Activated CD4-positive, alpha-beta T cell treated with anti-CD3 and anti-CD28 coated beads for 1 hour (primary cell): ENCODE results near the gene ASB10.

Experiments
- DNase-seq: peaks from one replicate; pipeline ENCODE4 v3.0.0-alpha.2; 2020

Gene ASB10

DNA sequence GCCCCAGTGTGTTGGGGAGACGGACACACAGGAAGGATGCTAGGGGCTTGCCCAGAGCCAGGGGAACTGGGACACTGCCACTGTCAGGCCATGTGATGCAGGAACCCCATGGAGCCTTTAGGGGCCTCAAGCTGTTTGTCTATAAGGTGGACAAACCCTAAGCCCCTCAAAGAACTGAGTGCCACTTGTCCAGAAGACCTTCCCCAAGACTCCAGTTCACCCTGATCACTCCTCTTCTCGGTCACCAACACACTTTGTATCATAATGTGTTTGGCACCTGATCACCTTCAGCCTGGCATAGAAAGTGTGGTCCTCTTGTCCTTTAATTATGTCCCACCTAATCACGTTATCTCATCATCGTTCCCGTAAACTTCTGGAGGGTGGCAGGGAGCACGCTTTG, 22.5 kb upstream of the ASB10 start:
- DNase-seq = no peak

DNA sequence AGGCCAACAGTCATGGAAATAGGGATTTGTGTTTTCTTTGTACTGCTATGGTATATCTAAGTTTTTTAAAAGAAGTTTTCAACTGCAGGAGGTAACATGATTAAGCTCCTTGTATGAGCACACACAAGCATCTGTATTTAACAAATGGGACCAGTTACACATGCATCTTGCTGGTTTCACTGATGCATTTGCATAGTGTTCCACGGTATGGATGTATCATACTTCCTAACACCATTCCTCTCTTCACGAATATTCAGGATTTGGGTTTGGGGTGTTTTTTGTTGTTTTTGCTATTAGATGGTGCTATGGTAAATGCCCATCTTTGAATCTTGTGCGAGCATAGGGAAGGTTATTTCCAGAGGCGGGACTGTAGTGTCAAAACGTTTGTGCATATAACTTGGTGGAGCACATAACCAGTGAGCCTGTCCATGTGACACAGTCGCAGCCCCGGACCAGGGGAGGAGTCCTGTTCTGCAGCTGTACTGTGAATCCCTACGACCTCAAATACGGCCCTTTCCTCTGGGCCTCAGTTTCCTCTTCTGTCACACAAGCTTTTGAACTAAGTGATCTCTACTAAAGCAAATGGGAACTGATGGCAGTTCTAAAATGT, 21.3 kb upstream of the ASB10 start:
- no peak for DNase-seq

DNA sequence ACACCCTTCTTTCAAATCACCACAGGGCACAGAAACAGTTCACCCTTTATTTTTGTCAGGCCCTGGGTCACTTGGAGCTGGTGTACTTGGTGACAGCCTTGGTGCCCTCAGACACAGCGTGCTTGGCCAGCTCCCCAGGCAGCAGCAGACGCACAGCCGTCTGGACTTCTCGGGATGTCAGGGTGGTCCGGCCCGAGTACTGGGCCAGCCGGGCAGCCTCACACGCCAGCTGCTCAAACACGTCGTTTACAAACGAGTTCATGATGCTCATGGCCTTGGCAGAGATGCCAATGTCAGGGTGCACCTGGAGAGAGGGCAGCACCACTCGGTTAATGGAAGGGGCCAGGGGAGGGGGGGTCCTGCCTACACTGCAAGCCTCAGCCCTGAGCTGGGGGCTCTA, 20.8 kb upstream of the ASB10 start:
- no peak for DNase-seq

DNA sequence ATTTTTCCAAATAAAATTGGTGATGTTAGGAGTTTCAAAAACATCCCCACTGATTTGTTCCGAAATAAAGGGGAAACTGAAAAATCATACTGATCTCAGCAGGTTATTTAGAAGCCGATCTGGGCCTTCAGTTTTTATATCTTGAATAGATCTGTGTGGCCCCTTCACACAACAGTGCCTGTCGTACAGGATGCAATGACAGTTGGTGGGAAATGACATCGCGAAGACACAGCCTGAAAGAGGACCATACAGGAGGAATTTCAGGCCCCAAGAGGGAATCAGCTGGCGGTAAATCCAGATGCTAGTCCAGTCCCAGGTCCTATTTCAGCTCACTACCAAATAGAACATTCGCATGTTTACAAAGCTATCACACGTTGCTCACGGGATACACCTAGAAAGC, 20.3 kb upstream of the ASB10 start:
- DNase-seq = no peak

DNA sequence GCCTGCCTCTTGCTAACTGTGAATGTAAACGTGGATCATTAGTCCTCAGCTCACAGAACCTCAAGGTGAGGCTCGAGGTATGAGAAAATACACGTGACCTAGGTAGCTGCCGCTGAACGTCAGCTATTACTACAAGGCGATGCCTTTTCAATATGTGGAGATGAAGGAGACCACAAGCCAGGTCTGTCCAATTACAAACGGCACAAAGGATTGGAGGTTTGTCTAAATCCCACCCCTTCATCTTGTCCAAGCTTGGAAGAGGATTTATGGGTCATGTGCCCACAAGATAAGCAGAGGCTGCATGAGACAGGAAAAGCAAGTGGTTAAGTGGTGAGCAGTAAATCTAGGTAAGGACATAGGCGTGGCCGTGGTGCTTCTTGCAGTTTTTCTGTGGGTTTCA, 19.9 kb upstream of the ASB10 start:
- no peak for DNase-seq

DNA sequence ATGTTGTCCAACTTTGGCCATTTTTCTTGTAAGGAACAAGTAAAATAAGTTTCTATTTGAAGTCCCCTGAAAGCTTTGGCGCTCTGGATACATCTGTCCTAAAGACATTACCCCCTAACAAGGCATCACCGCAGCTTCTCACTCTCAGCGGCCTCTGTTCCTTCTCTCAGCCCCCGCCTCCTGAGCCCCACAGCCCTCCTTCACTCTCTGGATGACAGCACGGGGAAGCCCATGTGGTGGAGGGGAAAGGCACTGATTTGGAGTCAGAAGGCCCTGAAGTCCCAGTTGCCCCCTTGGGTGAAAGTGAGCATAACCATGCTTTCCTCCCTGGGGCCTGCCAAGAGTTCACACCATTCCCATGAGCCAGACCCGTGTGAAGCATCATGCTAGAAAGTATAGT, 18.7 kb upstream of the ASB10 start:
- DNase-seq = no peak

DNA sequence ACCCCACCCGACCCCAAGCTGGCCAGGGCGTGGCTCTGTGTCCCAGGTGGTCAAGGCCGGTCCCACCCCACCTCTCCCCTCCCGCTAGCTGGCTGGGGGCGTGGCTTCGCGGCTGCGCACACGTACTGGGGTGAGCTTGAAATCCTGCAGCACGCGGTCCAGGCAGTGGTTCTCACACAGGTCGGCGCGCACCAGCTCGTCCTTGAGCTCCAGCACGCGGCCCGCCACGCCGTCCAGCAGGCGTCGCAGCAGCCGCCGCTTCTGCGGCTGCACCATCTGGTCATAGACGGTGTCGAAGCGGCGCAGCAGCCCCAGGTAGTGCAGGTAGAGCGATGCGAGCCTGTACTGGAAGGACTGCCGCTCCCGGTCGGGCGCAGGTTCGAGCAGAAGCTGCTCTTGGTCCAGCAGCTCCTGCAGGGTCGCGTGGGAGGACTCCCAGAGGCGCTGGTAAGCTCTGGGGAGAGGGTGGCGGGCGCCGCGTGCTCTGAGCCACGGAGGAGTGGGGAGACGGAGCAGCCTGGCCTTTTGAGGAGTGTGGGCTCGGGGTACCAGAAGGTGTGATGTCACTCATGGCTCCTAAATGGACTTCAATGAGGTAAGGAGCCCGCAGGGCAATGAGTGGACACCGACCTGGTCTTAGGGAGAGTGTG, 17.5 kb upstream of the ASB10 start:
- no peak for DNase-seq

DNA sequence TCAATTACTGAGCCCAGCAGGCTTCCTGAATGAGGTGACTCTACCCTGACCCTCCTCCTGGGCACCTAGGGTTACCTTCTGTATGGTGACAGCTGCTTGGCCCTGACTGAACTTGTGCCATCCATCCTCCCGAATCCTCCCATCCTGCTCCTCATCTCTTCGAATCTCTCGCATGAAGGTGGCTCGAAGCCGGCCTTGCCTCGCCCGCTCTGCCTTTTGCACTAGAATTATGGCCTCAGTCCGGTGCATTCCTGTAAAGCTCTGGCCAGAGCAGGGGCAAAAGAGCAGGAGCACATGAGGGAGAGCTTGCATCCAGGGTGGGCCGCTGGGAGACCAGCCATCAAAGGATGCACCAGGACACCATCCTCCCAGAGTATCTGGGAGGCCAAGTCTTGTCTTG, 15.8 kb upstream of the ASB10 start:
- no peak for DNase-seq

DNA sequence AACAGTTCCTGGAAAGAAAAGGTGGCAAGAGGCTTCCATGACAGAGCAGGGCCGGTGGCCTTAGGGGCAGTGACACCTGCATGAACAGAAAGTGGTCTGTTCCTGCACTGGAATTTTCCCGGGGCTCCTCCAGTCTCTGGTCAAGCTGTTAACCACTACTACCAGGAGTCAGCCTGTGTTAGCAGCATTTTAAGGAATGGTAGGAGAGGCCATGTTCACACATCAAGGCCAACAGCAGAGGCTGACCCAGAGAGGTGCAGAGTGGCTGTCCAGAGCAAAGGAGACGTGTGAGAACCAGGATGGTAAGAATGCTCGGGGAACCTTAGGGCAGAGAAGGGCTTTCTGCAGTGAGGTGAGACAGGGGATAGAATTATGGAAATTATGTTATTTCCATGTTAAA, 14.7 kb upstream of the ASB10 start:
- DNase-seq = no peak

DNA sequence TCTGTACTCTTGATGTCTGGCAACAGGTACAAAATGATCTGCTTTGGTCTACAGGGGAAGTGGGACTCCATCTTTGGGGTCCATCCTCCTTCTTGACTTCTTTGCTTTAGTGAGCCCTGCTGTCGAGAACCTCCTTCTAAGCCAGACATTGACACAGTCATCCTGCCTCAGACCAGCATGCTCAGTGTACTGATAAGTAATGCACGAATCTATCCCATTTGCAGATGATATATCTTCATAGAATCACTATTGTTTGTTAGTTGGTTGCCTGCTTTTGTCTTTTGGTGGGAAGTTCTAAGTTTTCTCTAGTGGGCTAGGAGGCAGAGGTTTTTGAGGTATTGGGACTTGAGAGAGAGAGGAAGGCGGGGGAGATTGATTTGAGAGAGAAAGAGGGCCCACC, 14.3 kb upstream of the ASB10 start:
- DNase-seq = no peak

DNA sequence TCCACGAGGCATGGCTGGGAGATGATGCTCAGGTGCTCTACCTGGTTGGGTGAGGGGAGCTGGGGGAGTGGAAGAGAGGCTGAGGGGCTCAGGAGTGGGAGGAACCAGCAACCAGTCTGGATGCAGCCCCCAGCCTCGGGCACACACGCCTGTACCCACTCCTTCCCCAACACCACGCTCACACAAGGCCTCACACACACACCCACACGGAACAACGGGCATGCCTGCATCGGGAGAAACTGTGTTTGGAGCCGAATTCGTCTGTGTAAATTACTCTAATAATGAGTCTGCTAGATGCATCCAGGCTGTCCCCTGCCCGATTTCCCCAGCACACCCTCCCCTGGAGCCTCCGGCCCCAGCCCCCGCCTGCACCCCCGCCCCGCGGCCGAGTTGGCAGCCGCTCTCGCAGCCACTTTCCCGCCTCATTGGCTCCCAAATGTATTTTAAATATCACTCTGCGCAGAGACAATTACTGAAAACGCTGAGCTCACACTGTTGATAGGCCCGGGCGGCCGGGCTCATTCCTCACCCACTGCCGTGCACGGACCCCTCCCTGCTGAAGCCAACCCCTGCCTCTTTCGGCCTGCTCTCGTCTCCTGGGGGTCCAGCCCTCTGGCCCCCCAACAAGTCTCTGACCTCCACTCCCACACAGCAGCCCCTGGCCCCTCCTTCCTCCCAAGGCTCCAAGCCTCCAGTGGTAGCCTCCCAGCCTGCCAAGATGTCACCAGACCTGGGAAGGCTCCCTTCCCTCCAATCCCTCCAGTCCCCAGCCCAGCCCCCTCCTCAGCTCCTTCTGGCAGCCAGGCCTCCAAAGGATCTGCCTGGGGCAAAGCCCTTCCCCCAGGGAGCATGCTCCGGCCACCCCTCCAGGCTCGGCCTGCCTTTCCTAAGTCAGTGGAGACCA, 12.1 kb upstream of the ASB10 start:
- DNase-seq = no peak

DNA sequence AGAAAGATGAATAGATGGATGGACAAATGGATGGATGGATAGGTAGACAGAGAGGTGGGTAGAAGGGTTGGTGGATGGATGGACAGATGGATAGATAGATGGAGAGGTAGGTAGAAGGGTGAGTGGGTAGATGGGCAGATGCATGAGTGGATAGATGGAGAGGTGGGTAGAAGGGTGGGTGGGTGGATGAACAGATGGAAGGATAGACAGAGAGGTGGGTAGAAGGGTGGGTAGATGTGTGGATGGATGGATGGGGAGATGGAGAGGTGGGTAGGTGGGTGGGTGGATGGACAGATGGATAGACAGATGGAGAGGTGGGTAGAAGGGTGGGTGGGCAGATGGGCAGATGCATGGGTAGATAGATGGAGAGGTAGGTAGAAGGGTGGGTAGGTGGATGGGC, 10.9 kb upstream of the ASB10 start:
- no peak for DNase-seq

DNA sequence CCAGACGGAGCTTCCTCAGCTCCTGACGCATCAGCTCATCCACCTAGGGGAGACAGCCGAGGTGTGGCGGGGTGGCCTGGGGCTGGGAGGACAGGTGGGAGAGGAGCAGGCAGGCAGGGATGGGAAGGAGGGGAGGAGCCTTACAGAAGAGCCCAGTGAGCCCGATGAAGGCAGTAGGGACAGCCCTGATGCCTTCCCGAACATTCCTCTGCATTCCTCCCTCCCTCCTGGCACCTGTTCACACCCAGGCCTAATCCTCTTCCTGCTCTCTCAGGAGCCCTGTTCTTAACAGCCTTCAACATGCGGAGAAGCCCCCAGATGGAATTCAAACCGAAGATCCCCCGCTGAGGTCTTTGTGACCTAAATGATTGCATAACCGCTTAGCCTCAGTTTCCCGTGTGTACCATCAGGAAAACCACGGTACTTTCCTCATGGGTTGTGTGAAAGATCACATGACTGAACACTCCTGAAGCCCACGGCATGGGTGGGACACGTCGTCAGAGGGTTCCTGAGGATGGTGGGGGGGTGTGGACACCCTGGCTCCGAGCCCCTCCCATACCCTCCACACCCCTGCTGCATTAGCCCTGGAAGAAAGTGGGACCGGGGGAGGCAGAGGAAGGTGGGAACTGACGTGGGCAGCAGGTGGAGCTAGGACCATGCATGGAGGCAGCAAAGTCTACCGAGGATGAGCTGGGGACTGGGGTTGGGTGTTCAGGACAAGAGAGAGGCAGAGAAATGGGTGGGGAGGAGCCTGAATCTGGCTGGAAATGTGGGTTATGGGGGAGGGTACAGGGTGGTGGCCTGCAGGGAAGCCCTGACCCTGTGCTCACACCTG, 8.8 kb upstream of the ASB10 start:
- no peak for DNase-seq

DNA sequence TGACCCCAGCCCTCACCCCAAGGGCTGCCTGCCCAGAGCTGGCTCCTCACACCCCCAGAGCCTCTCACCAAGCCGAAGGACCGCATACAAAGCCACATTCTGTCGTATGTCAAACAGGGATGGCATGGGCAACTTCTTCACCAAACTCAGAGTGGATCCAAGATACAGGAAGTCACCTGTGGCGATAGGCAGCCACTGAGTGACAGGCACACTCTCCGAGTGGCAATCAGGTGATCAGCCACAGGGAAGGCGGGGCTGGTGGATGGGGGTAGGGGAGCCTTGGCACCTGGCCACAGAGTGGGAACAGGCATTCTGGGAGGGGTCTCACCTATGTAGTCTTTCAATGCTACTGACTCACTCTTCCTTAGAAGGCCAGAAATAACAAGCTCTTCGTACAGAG, 7.1 kb upstream of the ASB10 start:
- DNase-seq = no peak

DNA sequence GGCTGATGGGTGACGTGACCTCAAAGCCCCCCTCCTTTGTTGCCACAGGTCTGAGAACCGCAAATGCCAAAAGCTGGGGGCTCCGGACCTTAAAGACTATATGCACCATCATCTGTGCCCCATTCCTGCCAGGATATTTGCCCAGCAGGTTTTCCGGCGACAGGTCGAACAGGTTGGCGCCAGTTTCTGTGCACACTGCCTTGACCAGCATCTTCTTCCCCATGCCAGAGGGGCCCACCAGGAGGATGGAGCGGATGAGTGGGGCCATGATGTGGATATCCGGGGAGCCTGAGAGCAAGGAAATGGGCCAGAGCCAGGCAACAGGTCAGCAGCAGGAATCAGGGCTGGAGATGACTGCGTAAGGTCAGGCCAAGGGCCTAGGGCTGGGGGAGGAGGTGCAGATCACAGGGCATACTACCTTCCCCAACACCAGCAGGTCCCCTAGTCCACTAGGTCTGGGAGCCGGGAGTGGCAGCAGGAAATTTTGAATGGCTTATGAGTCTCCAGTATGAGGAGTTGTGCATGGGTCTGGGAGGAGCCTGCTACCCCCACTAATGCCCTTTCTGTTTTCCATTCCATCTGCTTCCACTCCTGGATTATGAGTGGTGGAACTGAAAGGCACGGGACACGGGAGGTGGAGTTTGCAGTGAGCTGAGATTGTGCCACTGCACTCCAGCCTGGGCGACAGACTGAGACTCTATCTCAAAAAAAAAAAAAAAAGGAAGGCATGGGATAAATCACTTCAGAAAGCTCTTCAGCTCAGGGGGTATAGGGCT, 6.3 kb upstream of the ASB10 start:
- no peak for DNase-seq

DNA sequence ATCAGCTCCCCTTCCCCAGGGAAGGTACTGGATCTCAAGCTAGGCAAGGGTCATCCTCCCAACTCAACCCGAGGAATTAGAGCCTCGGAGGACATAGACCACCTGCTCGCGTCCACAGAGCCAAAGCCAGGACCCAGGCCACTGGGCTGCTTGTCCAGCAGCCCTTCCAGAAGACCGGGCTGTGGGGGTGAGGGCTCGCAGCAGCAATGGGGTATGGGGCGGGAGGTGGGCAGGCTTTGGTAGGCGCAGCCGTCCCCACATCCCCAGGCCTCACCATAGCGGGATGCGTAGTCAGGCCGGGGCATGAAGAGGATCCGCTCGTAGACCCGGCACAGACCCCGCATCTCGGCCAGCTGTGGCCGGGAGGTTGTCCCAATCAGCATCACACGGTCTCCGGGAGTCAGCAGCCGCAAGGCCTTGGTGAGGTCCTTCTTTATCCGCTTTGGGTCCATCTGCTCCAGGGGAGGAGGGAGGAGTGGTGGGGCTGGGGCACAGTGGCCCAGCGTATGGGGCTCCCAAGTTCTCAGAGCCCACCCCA, 5.0 kb upstream of the ASB10 start:
- no peak for DNase-seq

DNA sequence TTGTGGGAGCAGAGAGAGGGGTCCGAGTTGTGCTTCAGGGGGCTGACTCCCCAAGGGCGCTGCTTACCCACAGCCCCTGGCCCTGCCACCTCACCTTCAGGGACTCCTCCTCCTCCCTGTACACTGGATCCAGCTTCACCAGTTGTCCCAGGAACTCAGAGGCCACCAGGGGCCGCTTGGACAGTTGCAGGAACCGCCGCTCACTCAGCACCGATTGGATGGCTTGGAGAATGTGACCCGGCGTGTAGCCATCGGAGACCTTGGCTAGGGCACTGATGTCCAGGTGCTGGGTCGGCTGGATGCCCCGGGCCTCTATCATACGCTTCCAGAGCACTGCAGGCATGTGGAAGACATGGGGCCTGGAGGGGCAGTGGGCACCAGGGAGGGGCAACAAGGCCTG, 4.5 kb upstream of the ASB10 start:
- no peak for DNase-seq

DNA sequence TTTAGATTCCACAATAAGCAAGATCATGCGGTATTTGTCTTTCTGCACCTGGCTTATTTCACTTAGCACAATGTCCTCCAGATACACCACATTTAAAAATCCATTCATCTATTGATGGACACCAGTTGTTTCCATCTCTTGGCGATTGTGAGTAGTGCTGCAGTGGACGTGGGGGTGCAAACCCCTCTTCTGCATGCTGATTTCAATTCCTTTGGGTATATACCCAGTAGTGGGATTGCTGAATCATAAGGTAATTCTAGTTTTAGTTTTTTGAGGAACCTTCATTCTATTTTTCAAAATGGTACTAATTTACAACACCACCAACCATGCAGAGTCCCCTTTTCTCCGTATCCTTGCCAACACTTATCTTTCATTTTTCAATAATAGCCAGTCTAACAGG, 2.0 kb upstream of the ASB10 start:
- DNase-seq = no peak

DNA sequence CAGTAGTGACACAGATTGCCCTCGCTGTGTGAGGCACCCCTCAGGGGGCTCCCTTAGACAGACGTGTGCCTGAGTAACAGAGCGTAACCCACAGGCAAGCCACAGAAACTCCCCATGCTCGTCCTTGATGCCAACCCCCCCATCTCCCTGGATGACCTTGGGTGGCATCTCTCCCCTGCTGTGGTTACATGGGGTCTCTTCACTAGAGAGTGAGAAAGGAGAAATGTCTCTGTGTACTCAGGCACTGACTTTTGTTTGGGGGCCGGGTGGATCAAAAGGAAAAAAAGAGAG, 1.1 kb upstream of the ASB10 start:
- no peak for DNase-seq

DNA sequence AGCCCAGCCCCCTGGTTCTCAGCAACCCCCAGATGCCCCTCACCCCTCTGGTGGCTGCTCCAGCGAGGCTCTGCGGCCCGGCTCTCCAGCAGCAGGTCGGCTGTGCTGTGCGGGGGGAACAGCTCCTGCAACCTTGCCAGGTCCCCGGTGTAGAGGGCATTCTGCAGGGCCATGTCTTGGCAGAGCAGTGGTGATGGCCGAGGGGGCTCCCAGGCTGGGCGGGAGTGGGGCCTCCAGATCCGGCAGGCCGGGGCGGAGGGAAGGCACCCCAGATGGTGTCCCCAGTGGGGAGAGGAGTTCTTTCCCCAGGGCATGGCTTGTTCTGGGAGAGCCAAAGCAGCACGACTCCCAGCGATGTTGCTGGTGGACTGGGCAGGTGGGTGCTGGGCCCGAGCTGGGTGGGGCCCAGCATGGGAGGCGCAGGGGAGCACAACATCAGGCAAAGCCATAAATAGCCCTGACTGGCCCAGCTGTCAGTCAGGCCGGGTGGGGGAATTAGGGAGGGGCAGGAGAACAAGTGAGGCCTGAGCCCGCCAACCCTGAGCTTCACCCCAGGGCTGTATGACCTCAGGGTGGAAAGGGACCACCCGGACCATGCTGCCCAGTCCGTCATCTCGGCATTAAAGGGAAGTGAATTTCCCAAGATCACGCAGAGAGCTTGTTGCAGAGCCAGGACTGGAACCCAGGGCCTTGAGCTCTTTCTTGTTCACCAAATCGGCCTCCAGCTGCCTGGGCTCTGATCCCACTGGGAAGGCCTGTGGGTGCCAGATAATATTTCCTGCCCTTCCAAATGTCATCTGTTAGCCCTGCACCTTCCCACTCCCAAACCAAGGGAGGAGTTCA, 580 bp upstream of the ASB10 start:
- no peak for DNase-seq
